Liver (tissue), 9 donors: ENCODE results near the gene MASP1. TPM values are rescaled to one million over a fixed set of nuclear protein-coding genes. Genes with fewer than 3 reads are reported as not detected.

ENCODE experiments used
- DNase-seq: peaks from one replicate; pipeline ENCODE4 v3.0.0-alpha.2; 2017; ENCODE audit warnings: low spot score
- H3K27ac ChIP-seq, 2 donors: one replicate each; pipeline ENCODE4 v1.7.0; 2013; ENCODE audit warnings: inconsistent platforms in 2 of 2, low read length in 2 of 2, control low read depth in 1 of 2, low read depth in 1 of 2, mild to moderate bottlenecking in 1 of 2
- H3K27me3 ChIP-seq, 4 donors: one replicate each; pipeline versions ENCODE4 v1.6.1 to v1.7.0; 2013; ENCODE audit warnings: low read length in 3 of 4, inconsistent platforms in 1 of 4, mild to moderate bottlenecking in 1 of 4, moderate library complexity in 1 of 4; ENCODE audit not compliant: control insufficient read depth in 4 of 4, insufficient read depth in 4 of 4
- H3K36me3 ChIP-seq, 4 donors: one replicate each; pipeline versions ENCODE4 v1.6.1 to v1.7.0; 2013; ENCODE audit warnings: low read length in 3 of 4, mild to moderate bottlenecking in 3 of 4, low read depth in 1 of 4, moderate library complexity in 1 of 4; ENCODE audit not compliant: control insufficient read depth in 4 of 4, insufficient read depth in 3 of 4
- H3K4me1 ChIP-seq, 4 donors: one replicate each; pipeline versions ENCODE4 v1.6.1 to v1.7.0; 2013; ENCODE audit warnings: low read length in 3 of 4, mild to moderate bottlenecking in 3 of 4, moderate library complexity in 1 of 4; ENCODE audit not compliant: control insufficient read depth in 4 of 4, insufficient read depth in 4 of 4
- H3K4me3 ChIP-seq, 3 donors: one replicate each; pipeline versions ENCODE4 v1.6.1 to v1.7.0; 2013; ENCODE audit warnings: low read length in 3 of 3, control low read depth in 1 of 3, low read depth in 1 of 3, mild to moderate bottlenecking in 1 of 3
- H3K9ac ChIP-seq, 2 donors: one replicate each; pipeline ENCODE4 v1.7.0; 2013; ENCODE audit warnings: low read length in 2 of 2, mild to moderate bottlenecking in 2 of 2, moderate library complexity in 2 of 2, control low read depth in 1 of 2, low read depth in 1 of 2
- H3K9me3 ChIP-seq, 4 donors: one replicate each; pipeline versions ENCODE4 v1.6.1 to v1.7.0; 2013; ENCODE audit warnings: low read length in 3 of 4; ENCODE audit not compliant: control insufficient read depth in 4 of 4
- CTCF ChIP-seq: fragments of 150-350 bp; IDR thresholded peaks from 2 replicates; pipeline ENCODE4 v1.5.1; 2017; ENCODE audit warnings: improper control_type of control experiment, low read depth, low read length; ENCODE audit not compliant: missing input control
- FOXA1 ChIP-seq: IDR thresholded peaks from 2 replicates; pipeline ENCODE4 v1.6.1; 2016; ENCODE audit warnings: antibody characterized with exemption
- FOXA2 ChIP-seq: IDR thresholded peaks from 2 replicates; pipeline ENCODE4 v1.6.1; 2016; ENCODE audit warnings: antibody characterized with exemption
- GABPA ChIP-seq, 2 donors: IDR thresholded peaks in 1 of 2; conservative IDR thresholded peaks in 1 of 2; 2 replicates each; pipeline ENCODE4 v1.6.1; 2016; ENCODE audit warnings: antibody characterized with exemption in 2 of 2, mild to moderate bottlenecking in 1 of 2, moderate library complexity in 1 of 2
- HNF4G ChIP-seq: IDR thresholded peaks from 2 replicates; pipeline ENCODE4 v1.6.1; 2016; ENCODE audit warnings: antibody characterized with exemption
- JUND ChIP-seq, 2 donors: IDR thresholded peaks; 2 replicates each; pipeline ENCODE4 v1.6.1; 2016; ENCODE audit warnings: antibody characterized with exemption in 2 of 2
- MAX ChIP-seq: IDR thresholded peaks from 2 replicates; pipeline ENCODE4 v1.6.1; 2016; ENCODE audit warnings: antibody characterized with exemption
- NR2F2 ChIP-seq: IDR thresholded peaks from 2 replicates; pipeline ENCODE4 v1.6.1; 2016; ENCODE audit warnings: antibody characterized with exemption
- RAD21 ChIP-seq, 2 donors: IDR thresholded peaks; 2 replicates each; pipeline ENCODE4 v1.6.1; 2016; ENCODE audit warnings: antibody characterized with exemption in 2 of 2, mild to moderate bottlenecking in 2 of 2
- SP1 ChIP-seq: IDR thresholded peaks from 2 replicates; pipeline ENCODE4 v1.6.1; 2018; ENCODE audit warnings: antibody characterized with exemption, mild to moderate bottlenecking
- YY1 ChIP-seq: IDR thresholded peaks from 2 replicates; pipeline ENCODE4 v1.6.1; 2016; ENCODE audit warnings: antibody characterized with exemption, mild to moderate bottlenecking
- WGBS: extraction: QIAGEN DNeasy Blood & Tissue Kit; methylation state at CpG from one replicate; pipeline ENCODE4 v1.1.7; 2013; 5-methylcytosine and 5-hydroxymethylcytosine counted together
- polyA plus RNA-seq, 2 donors: library from polyadenylated mRNA; stranded (reverse) in 1 of 2; unstranded in 1 of 2; fragments of 200-250 nt in 1 of 2; fragments of >200 nt in 1 of 2; fragmentation: Nextera tagmentation in 1 of 2; extraction: Ambion mirVana in 1 of 2; gene quantifications; one replicate each; pipeline versions ENCODE4 v1.2.1 to v1.2.3, GENCODE V29; 2013 to 2015
- total RNA-seq, 2 donors: library from RNA; depleted of rRNA; stranded (reverse); fragments of >200 nt; gene quantifications; one replicate each; pipeline ENCODE4 v1.2.3, GENCODE V29; 2014
- TF ChIP-seq, protein P1 (sequence below): IDR thresholded peaks from 2 replicates; pipeline ENCODE4 v1.6.1; 2016; ENCODE audit warnings: antibody characterized with exemption
- TF ChIP-seq, protein P2 (sequence below): IDR thresholded peaks from 2 replicates; pipeline ENCODE4 v1.6.1; 2016; ENCODE audit warnings: antibody characterized with exemption
- donor health status: healthy.
- donor health status: healthy.
- donor health status: healthy.
- donor health status: healthy.
- donor health status: healthy.

MASP1 gene
- total and polyA plus RNA-seq, 4 donors = 53.2 to 83.8 (median 73.8) TPM

GRCh38 chr3:187191271-187191670 lies 100.3 kb downstream of the MASP1 start (continued):
- TF ChIP-seq, protein P1, sequence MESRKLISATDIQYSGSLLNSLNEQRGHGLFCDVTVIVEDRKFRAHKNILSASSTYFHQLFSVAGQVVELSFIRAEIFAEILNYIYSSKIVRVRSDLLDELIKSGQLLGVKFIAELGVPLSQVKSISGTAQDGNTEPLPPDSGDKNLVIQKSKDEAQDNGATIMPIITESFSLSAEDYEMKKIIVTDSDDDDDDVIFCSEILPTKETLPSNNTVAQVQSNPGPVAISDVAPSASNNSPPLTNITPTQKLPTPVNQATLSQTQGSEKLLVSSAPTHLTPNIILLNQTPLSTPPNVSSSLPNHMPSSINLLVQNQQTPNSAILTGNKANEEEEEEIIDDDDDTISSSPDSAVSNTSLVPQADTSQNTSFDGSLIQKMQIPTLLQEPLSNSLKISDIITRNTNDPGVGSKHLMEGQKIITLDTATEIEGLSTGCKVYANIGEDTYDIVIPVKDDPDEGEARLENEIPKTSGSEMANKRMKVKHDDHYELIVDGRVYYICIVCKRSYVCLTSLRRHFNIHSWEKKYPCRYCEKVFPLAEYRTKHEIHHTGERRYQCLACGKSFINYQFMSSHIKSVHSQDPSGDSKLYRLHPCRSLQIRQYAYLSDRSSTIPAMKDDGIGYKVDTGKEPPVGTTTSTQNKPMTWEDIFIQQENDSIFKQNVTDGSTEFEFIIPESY = no peak
- no peak for TF ChIP-seq YY1

DNA sequence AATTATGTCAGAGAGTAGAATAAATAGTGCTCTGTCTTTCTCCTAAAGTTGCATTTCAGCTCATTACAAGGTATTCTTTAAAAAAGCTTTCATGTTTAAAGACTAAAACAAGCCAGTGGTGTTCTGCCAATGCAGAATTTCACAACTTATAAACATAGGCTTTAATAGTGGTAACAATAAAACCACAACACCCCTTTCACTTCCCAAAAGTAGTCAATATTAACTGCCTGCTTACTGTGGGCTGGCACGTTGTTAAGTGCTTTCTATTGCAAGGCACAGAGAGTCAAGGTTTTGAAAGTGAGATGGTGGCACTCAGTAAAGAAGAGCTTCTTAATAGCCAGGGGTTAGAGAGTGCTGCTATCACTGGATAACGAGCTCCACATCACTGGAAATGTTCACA lies 102.6 kb downstream of the MASP1 start:
- Histone ChIP-seq H3K9ac (no peak overlapping the region), H3K36me3 (no peaks in the 10 kb centered on the region), H3K27ac (no peak overlapping the region), H3K4me1 (no peaks in the 10 kb centered on the region), H3K9me3 (no peaks in the 10 kb centered on the region), H3K27me3 (no peaks in the 10 kb centered on the region), H3K4me3 (no peak overlapping the region)
- 49% methylated on average over 2 of the region's 2 CpGs for WGBS
- TF ChIP-seq FOXA1 = no peak
- no peak for DNase-seq

DNA sequence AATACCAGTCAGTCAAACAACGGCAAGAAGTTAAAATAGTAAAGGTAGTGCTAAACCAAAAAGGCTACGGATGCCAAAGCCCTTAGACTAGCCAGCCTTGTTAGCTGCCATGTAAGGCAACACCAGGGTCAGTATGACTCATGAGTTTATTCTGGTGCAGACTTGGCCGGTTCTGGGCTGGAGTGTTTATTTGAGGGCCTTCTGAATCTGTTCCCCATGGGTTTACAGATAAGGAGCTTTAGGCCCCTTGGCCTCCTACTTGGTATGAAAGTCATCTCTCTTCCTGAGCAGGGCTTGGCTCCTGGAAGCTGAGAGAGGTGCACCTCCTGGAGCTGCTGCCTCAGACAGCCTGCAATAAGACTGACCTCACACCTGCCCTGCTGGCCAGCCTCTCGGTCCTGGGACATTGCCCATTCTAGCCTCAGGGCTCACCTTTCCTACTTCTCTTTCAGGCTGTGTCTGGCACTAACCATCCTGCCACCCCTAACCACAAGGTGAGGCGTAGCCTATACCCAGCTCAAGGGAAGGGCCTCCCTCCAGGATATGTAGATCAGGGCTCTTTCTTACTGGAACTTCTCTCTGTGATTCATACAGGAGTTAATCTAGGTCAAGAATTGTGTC lies 104.6 kb downstream of the MASP1 start:
- H3K9me3 ChIP-seq = no peaks in the 10 kb centered on the region
- H3K27ac ChIP-seq = no peak overlapping the region
- no peaks in the 10 kb centered on the region for H3K27me3 ChIP-seq
- WGBS = 80% methylated on average over 5 of the region's 5 CpGs
- H3K4me3 ChIP-seq = no peak overlapping the region
- no peaks in the 10 kb centered on the region for H3K36me3 ChIP-seq
- no peak overlapping the region for H3K9ac ChIP-seq
- no peak for DNase-seq
- H3K4me1 ChIP-seq = no peaks in the 10 kb centered on the region
- TF ChIP-seq JUND (IDR thresholded peaks at IDR 0.05) (peak; percentile 26 to 58), RAD21 (IDR thresholded peaks at IDR 0.05) (no peak), SP1 (no peak)

GRCh38 chr3:187186375-187186774 lies 105.2 kb downstream of the MASP1 start:
- H3K4me1 ChIP-seq = no peaks in the 10 kb centered on the region
- no peak overlapping the region for H3K9ac ChIP-seq
- no peak overlapping the region for H3K27ac ChIP-seq
- TF ChIP-seq, protein P1 = no peak
- no peaks in the 10 kb centered on the region for H3K36me3 ChIP-seq
- H3K9me3 ChIP-seq = no peaks in the 10 kb centered on the region
- no peak for DNase-seq
- no peak overlapping the region for H3K4me3 ChIP-seq
- 85% methylated on average over 2 of the region's 2 CpGs for WGBS
- no peaks in the 10 kb centered on the region for H3K27me3 ChIP-seq

- WGBS = 94% methylated on average over 4 of the region's 4 CpGs
- no peaks in the 10 kb centered on the region for H3K27me3 ChIP-seq
- no peaks in the 10 kb centered on the region for H3K4me1 ChIP-seq
- no peaks in the 10 kb centered on the region for H3K9me3 ChIP-seq
- H3K27ac ChIP-seq = no peak overlapping the region
- no peak overlapping the region for H3K4me3 ChIP-seq
- DNase-seq = no peak
- H3K36me3 ChIP-seq = no peaks in the 10 kb centered on the region
- no peak overlapping the region for H3K9ac ChIP-seq
- TF ChIP-seq, protein P1 = no peak
- TF ChIP-seq FOXA2 (no peak), YY1 (no peak), SP1 (no peak), CTCF (no peak), NR2F2 (no peak), HNF4G (no peak), GABPA (IDR thresholded peaks at IDR 0.05 in 1 of 2, conservative IDR thresholded peaks at IDR 0.05 in 1 of 2) (no peak), MAX (no peak)
- TF ChIP-seq, protein P2, sequence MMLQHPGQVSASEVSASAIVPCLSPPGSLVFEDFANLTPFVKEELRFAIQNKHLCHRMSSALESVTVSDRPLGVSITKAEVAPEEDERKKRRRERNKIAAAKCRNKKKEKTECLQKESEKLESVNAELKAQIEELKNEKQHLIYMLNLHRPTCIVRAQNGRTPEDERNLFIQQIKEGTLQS = no peak
Observed at GRCh38 chr3:187185759-187186158, 105.8 kb downstream of the MASP1 start.
